GM12878 (cell line): ENCODE results near the gene RASA4.
"Not testable (repeated sequence)": the region's sequence is repeated elsewhere in the genome, so short reads cannot be mapped to it uniquely, and the experiment has no call there.

Experiments
- E2F8 ChIP-seq: fragments of 450-650 bp; IDR thresholded peaks from 2 replicates; pipeline ENCODE4 v1.6.1; 2018; ENCODE audit warnings: mild to moderate bottlenecking, low read depth, moderate library complexity; ENCODE audit not compliant: partially characterized antibody
- RAD51 ChIP-seq: fragments of 450-650 bp; IDR thresholded peaks from 2 replicates; pipeline ENCODE4 v1.6.1; 2016; ENCODE audit warnings: moderate library complexity, mild to moderate bottlenecking, inconsistent platforms

- TF ChIP-seq E2F8, RAD51: not testable (repeated sequence)
Measured at GRCh38 chr7:102649924-102650323, 33.4 kb upstream of the RASA4 start, which contains the start of gene SPDYE2B.
